GM04504 (cell line): Measurements from ENCODE around the gene CMPK1.

Source experiments
- DNase-seq: peaks from one replicate; pipeline ENCODE4 v3.0.0-alpha.2; 2012; ENCODE audit warnings: low read depth

The CMPK1 gene

GRCh38 chr1:47424336-47424982, 90.9 kb downstream of the CMPK1 start:
- DNase-seq = no peak
